ENCODE results near the gene CCDC15.

Gene CCDC15

GRCh38 chr11:124934862-124935547 is 19.0 kb upstream of the CCDC15 start:
- H3K4me3 Mint-ChIP-seq: no peak overlapping the region
- H3K36me3 Mint-ChIP-seq (ENCODE audit: insufficient read depth): no peaks in the 10 kb centered on the region
- no peak overlapping the region for H3K27ac Mint-ChIP-seq (ENCODE audit: low read depth)
- H3K27me3 Mint-ChIP-seq: no peaks in the 10 kb centered on the region
- no peaks in the 10 kb centered on the region for H3K9me3 Mint-ChIP-seq
- ATAC-seq (replicated peaks; ENCODE audit: extremely low read depth, poor library complexity, severe bottlenecking) (no peak), DNase-seq (ENCODE audit: low spot score in 2 of 2) (no peak)
- H3K4me1 Mint-ChIP-seq: peaks cover 4% of the 10 kb centered on the region

- Mint-ChIP-seq H3K4me1 (peaks cover under 1% of the 10 kb centered on the region), H3K27me3 (no peaks in the 10 kb centered on the region), H3K4me3 (no peak within 1 kb of the TSS), H3K27ac (ENCODE audit: low read depth) (no peak within 1 kb of the TSS), H3K36me3 (ENCODE audit: insufficient read depth) (no peaks in the 10 kb centered on the region), H3K9me3 (no peaks in the 10 kb centered on the region)
- DNase-seq (ENCODE audit: low spot score in 2 of 2) (no peak), ATAC-seq (replicated peaks; ENCODE audit: extremely low read depth, poor library complexity, severe bottlenecking) (no peak)
These were observed 18.2 kb upstream of the CCDC15 start, which contains the start of gene HEPACAM for GRCh38 chr11:124935548-124936514. Gene HEPACAM, minus strand, starts transcription at chr11:124936047. Its CDS starts 41 bp downstream, at chr11:124936006.

- no peak overlapping the region for H3K27ac Mint-ChIP-seq (ENCODE audit: low read depth)
- DNase-seq (ENCODE audit: low spot score in 2 of 2) (no peak), ATAC-seq (replicated peaks; ENCODE audit: extremely low read depth, poor library complexity, severe bottlenecking) (no peak)
- H3K36me3 Mint-ChIP-seq (ENCODE audit: insufficient read depth): no peaks in the 10 kb centered on the region
- H3K4me1 Mint-ChIP-seq: no peaks in the 10 kb centered on the region
- H3K4me3 Mint-ChIP-seq: no peak overlapping the region
- H3K27me3 Mint-ChIP-seq: no peaks in the 10 kb centered on the region
- no peaks in the 10 kb centered on the region for H3K9me3 Mint-ChIP-seq
These were observed 16.6 kb upstream of the CCDC15 start for GRCh38 chr11:124937336-124937935.

GRCh38 chr11:124938206-124938765 is 15.7 kb upstream of the CCDC15 start:
- no peak for DNase-seq (ENCODE audit: low spot score in 2 of 2)
- Mint-ChIP-seq H3K27ac (ENCODE audit: low read depth) (no peak overlapping the region), H3K36me3 (ENCODE audit: insufficient read depth) (no peaks in the 10 kb centered on the region), H3K4me3 (no peak overlapping the region), H3K27me3 (no peaks in the 10 kb centered on the region), H3K4me1 (no peaks in the 10 kb centered on the region), H3K9me3 (no peaks in the 10 kb centered on the region)
- ATAC-seq (replicated peaks; ENCODE audit: extremely low read depth, poor library complexity, severe bottlenecking): no peak

- no peak overlapping the region for H3K4me3 Mint-ChIP-seq
- H3K36me3 Mint-ChIP-seq (ENCODE audit: insufficient read depth): no peaks in the 10 kb centered on the region
- no peaks in the 10 kb centered on the region for H3K9me3 Mint-ChIP-seq
These were observed 15.0 kb upstream of the CCDC15 start for GRCh38 chr11:124938970-124939369.

GRCh38 chr11:124941703-124942102 is 12.3 kb upstream of the CCDC15 start:
- no peaks in the 10 kb centered on the region for H3K36me3 Mint-ChIP-seq (ENCODE audit: insufficient read depth)
- DNase-seq (ENCODE audit: low spot score in 2 of 2) (no peak), ATAC-seq (replicated peaks; ENCODE audit: extremely low read depth, poor library complexity, severe bottlenecking) (no peak)
- no peak overlapping the region for H3K27ac Mint-ChIP-seq (ENCODE audit: low read depth)
- H3K9me3 Mint-ChIP-seq: no peaks in the 10 kb centered on the region
- H3K4me1 Mint-ChIP-seq: peaks cover 6% of the 10 kb centered on the region
- H3K4me3 Mint-ChIP-seq: no peak overlapping the region
- H3K27me3 Mint-ChIP-seq: no peaks in the 10 kb centered on the region

More at GRCh38 chr11:124938970-124939369, 15.0 kb upstream of the CCDC15 start:
- DNase-seq (ENCODE audit: low spot score in 2 of 2): no peak
- H3K27ac Mint-ChIP-seq (ENCODE audit: low read depth): no peak overlapping the region
- peaks cover 4% of the 10 kb centered on the region for H3K4me1 Mint-ChIP-seq
- no peak for ATAC-seq (replicated peaks; ENCODE audit: extremely low read depth, poor library complexity, severe bottlenecking)
- H3K27me3 Mint-ChIP-seq: no peaks in the 10 kb centered on the region

- Mint-ChIP-seq H3K4me3 (no peak overlapping the region), H3K27me3 (no peaks in the 10 kb centered on the region), H3K4me1 (peaks cover 6% of the 10 kb centered on the region), H3K27ac (ENCODE audit: low read depth) (peak overlapping the region; percentile 21), H3K36me3 (ENCODE audit: insufficient read depth) (no peaks in the 10 kb centered on the region), H3K9me3 (no peaks in the 10 kb centered on the region)
- ATAC-seq (replicated peaks; ENCODE audit: extremely low read depth, poor library complexity, severe bottlenecking) (no peak), DNase-seq (ENCODE audit: low spot score in 2 of 2) (no peak)
These were observed 11.3 kb upstream of the CCDC15 start for GRCh38 chr11:124942466-124943253.

GRCh38 chr11:124943254-124943616 is 10.8 kb upstream of the CCDC15 start:
- Mint-ChIP-seq H3K4me1 (peaks cover 6% of the 10 kb centered on the region), H3K9me3 (peaks cover 2% of the 10 kb centered on the region), H3K4me3 (no peak overlapping the region), H3K36me3 (ENCODE audit: insufficient read depth) (no peaks in the 10 kb centered on the region), H3K27ac (ENCODE audit: low read depth) (peak overlapping the region; percentile 21), H3K27me3 (no peaks in the 10 kb centered on the region)
- ATAC-seq (replicated peaks; ENCODE audit: extremely low read depth, poor library complexity, severe bottlenecking) (no peak), DNase-seq (ENCODE audit: low spot score in 2 of 2) (no peak)

- Mint-ChIP-seq H3K27me3 (no peaks in the 10 kb centered on the region), H3K27ac (ENCODE audit: low read depth) (peak overlapping the region; percentile 21), H3K36me3 (ENCODE audit: insufficient read depth) (no peaks in the 10 kb centered on the region), H3K4me3 (no peak overlapping the region), H3K9me3 (peaks cover 7% of the 10 kb centered on the region), H3K4me1 (peaks cover 10% of the 10 kb centered on the region)
- ATAC-seq (replicated peaks; ENCODE audit: extremely low read depth, poor library complexity, severe bottlenecking) (peak; percentile 76), DNase-seq (ENCODE audit: low spot score in 2 of 2) (no peak)
These were observed 10.3 kb upstream of the CCDC15 start for GRCh38 chr11:124943741-124944140.

GRCh38 chr11:124944565-124944964 is 9.4 kb upstream of the CCDC15 start:
- ATAC-seq (replicated peaks; ENCODE audit: extremely low read depth, poor library complexity, severe bottlenecking) (no peak), DNase-seq (ENCODE audit: low spot score in 2 of 2) (no peak)
- Mint-ChIP-seq H3K36me3 (ENCODE audit: insufficient read depth) (no peaks in the 10 kb centered on the region), H3K27me3 (no peaks in the 10 kb centered on the region), H3K4me1 (peaks cover 12% of the 10 kb centered on the region), H3K4me3 (no peak overlapping the region), H3K9me3 (peaks cover 9% of the 10 kb centered on the region), H3K27ac (ENCODE audit: low read depth) (no peak overlapping the region)

- peaks cover 9% of the 10 kb centered on the region for H3K9me3 Mint-ChIP-seq
- no peaks in the 10 kb centered on the region for H3K36me3 Mint-ChIP-seq (ENCODE audit: insufficient read depth)
- peaks cover 12% of the 10 kb centered on the region for H3K4me1 Mint-ChIP-seq
- DNase-seq (ENCODE audit: low spot score in 2 of 2): no peak
- H3K4me3 Mint-ChIP-seq: no peak overlapping the region
- H3K27ac Mint-ChIP-seq (ENCODE audit: low read depth): no peak overlapping the region
- ATAC-seq (replicated peaks; ENCODE audit: extremely low read depth, poor library complexity, severe bottlenecking): no peak
- H3K27me3 Mint-ChIP-seq: no peaks in the 10 kb centered on the region
These were observed 8.2 kb upstream of the CCDC15 start for GRCh38 chr11:124945826-124946225.

GRCh38 chr11:124946735-124947141 is 7.3 kb upstream of the CCDC15 start:
- Mint-ChIP-seq H3K36me3 (ENCODE audit: insufficient read depth) (no peaks in the 10 kb centered on the region), H3K4me1 (peaks cover 12% of the 10 kb centered on the region), H3K9me3 (peaks cover 9% of the 10 kb centered on the region), H3K27me3 (no peaks in the 10 kb centered on the region), H3K4me3 (no peak overlapping the region), H3K27ac (ENCODE audit: low read depth) (no peak overlapping the region)
- no peak for DNase-seq (ENCODE audit: low spot score in 2 of 2)
- ATAC-seq (replicated peaks; ENCODE audit: extremely low read depth, poor library complexity, severe bottlenecking): no peak
